GM19397 (cell line): Measurements from ENCODE around the gene LIG4.
"Not testable (repeated sequence)": the region's sequence is repeated elsewhere in the genome, so short reads cannot be mapped to it uniquely, and the experiment has no call there.

Source experiments
- ATAC-seq: cut with Tn5 transposase; IDR thresholded peaks from one replicate; pipeline ENCODE4 v1.9.1; 2021; ENCODE audit warnings: mild to moderate bottlenecking, moderate library complexity; ENCODE audit not compliant: unreplicated experiment

LIG4 gene

GRCh38 chr13:108215436-108215835 lies at the start of gene LIG4:
Gene LIG4 (minus strand): TSS chr13:108215536. CDS start chr13:108211268, 4,268 bp downstream.
- ATAC-seq = peak; percentile 72

GRCh38 chr13:108263621-108264355 lies 48.5 kb upstream of the LIG4 start:
- no peak for ATAC-seq

GRCh38 chr13:108257248-108257647 lies 41.9 kb upstream of the LIG4 start:
- ATAC-seq = no peak

GRCh38 chr13:108249150-108249549 lies 33.8 kb upstream of the LIG4 start:
- no peak for ATAC-seq

- no peak for ATAC-seq
Measured at GRCh38 chr13:108230377-108230776, 15.0 kb upstream of the LIG4 start.

- no peak for ATAC-seq
Measured at GRCh38 chr13:108227651-108228272, 12.4 kb upstream of the LIG4 start.

GRCh38 chr13:108226184-108226583 lies 10.8 kb upstream of the LIG4 start:
- ATAC-seq = no peak

- ATAC-seq = no peak
Measured at GRCh38 chr13:108225440-108225839, 10.1 kb upstream of the LIG4 start.

GRCh38 chr13:108223687-108224503 lies 8.6 kb upstream of the LIG4 start:
- ATAC-seq = no peak

- ATAC-seq = no peak
Measured at GRCh38 chr13:108220041-108220440, 4.7 kb upstream of the LIG4 start.

- ATAC-seq = peak; percentile 76
Measured at GRCh38 chr13:108218044-108218974, 3.0 kb upstream of the LIG4 start, which contains the start of gene ABHD13. Gene ABHD13 (plus strand): TSS chr13:108218392. CDS start chr13:108229219, 10,827 bp downstream.

GRCh38 chr13:108217307-108218043 lies 2.1 kb upstream of the LIG4 start:
- ATAC-seq = not testable (repeated sequence)

- ATAC-seq = no peak
Measured at GRCh38 chr13:108214441-108215271, 680 bp downstream of the LIG4 start.

- no peak for ATAC-seq
Measured at GRCh38 chr13:108213946-108214345, 1.4 kb downstream of the LIG4 start.

GRCh38 chr13:108212886-108213285 lies 2.5 kb downstream of the LIG4 start:
- ATAC-seq = peak; percentile 38

- ATAC-seq = no peak
Measured at GRCh38 chr13:108210551-108210950, 4.8 kb downstream of the LIG4 start.

GRCh38 chr13:108200781-108201398 lies 14.4 kb downstream of the LIG4 start:
- no peak for ATAC-seq

GRCh38 chr13:108195861-108196260 lies 19.5 kb downstream of the LIG4 start:
- no peak for ATAC-seq
